LNCaP clone FGC (cell line): ENCODE results near the gene MAST4.

Experiments
- DNase-seq: peaks from one replicate; pipeline ENCODE4 v3.0.0-alpha.2; 2011; ENCODE audit warnings: low read depth
- H3K4me3 ChIP-seq: 2 replicates; pipeline ENCODE4 v1.5.1; 2011; ENCODE audit warnings: mild to moderate bottlenecking, low read depth, low read length, control low read depth
- CTCF ChIP-seq: IDR thresholded peaks from 2 replicates; pipeline ENCODE4 v1.5.1; 2012; ENCODE audit warnings: mild to moderate bottlenecking; ENCODE audit not compliant: control insufficient read depth, insufficient read depth; ENCODE audit errors: extremely low read depth

Gene MAST4

GRCh38 chr5:66718374-66719002, 122.3 kb downstream of the MAST4 start:
- no peak overlapping the region for H3K4me3 ChIP-seq
- no peak for TF ChIP-seq CTCF
- no peak for DNase-seq

GRCh38 chr5:66720780-66721179, 124.6 kb downstream of the MAST4 start:
- no peak for DNase-seq
- TF ChIP-seq CTCF = no peak
- H3K4me3 ChIP-seq = no peak overlapping the region

GRCh38 chr5:66722686-66723085, 126.5 kb downstream of the MAST4 start:
- DNase-seq = no peak

GRCh38 chr5:66724349-66725139, 128.4 kb downstream of the MAST4 start:
- no peak for DNase-seq
- H3K4me3 ChIP-seq = no peak overlapping the region
- peak; percentile 37; the same call in 1 of the 2 replicates for TF ChIP-seq CTCF

More at GRCh38 chr5:66722686-66723085, 126.5 kb downstream of the MAST4 start:
- TF ChIP-seq CTCF = no peak
- H3K4me3 ChIP-seq = no peak overlapping the region

- no peak for TF ChIP-seq CTCF
- no peak for DNase-seq
- H3K4me3 ChIP-seq = no peak overlapping the region
These were observed 131.4 kb downstream of the MAST4 start for GRCh38 chr5:66727630-66728029.

- no peak overlapping the region for H3K4me3 ChIP-seq
- TF ChIP-seq CTCF = no peak
- no peak for DNase-seq
These were observed 131.9 kb downstream of the MAST4 start for GRCh38 chr5:66728049-66728448.
